Naive thymus-derived CD8-positive, alpha-beta T cell (primary cell): ENCODE results near the gene VAMP8. TPM values are rescaled to one million over a fixed set of nuclear protein-coding genes. Genes with fewer than 3 reads are reported as not detected.

ENCODE experiments used
- ATAC-seq, 2 donors: fragments of 150-1000 bp; cut with Tn5 transposase in 1 of 2; sonication (Bioruptor Pico), chemical (Tn5 transposase) in 1 of 2; 1 replicate in 1 of 2; 2 replicates in 1 of 2; pipeline ENCODE4 v1.10.0; 2021; ENCODE audit warnings: mild to moderate bottlenecking in 2 of 2, moderate library complexity in 2 of 2
- POLR2A ChIA-PET: fragments of 350-600 bp; sonication (Branson Sonifier 250); formaldehyde crosslinking; loops from one replicate; lab custom pipeline; 2021; ENCODE audit warnings: antibody characterized with exemption; lab: Charles Lee
- DNase-seq, 10 donors: peaks; one replicate each; pipeline versions ENCODE4 v3.0.0 to v3.0.0-alpha.2; 2020 to 2022
- H3K27ac Mint-ChIP-seq, 10 donors: one replicate each; pipeline ENCODE4 v1.8.0; 2020 to 2022; ENCODE audit warnings: mild to moderate bottlenecking in 10 of 10, mixed read lengths in 10 of 10, moderate library complexity in 4 of 10, inconsistent platforms in 1 of 10
- H3K27me3 Mint-ChIP-seq, 5 donors: one replicate each; pipeline ENCODE4 v1.8.0; 2021 to 2022; ENCODE audit warnings: mixed read lengths in 5 of 5
- H3K36me3 Mint-ChIP-seq, 3 donors: one replicate each; pipeline ENCODE4 v1.8.0; 2020 to 2022; ENCODE audit warnings: mixed read lengths in 3 of 3, mild to moderate bottlenecking in 2 of 3, inconsistent platforms in 1 of 3
- H3K4me1 Mint-ChIP-seq, 4 donors: one replicate each; pipeline ENCODE4 v1.8.0; 2021 to 2022; ENCODE audit warnings: mixed read lengths in 4 of 4
- H3K4me3 Mint-ChIP-seq, 10 donors: one replicate each; pipeline ENCODE4 v1.8.0; 2020 to 2022; ENCODE audit warnings: mild to moderate bottlenecking in 10 of 10, mixed read lengths in 10 of 10, moderate library complexity in 6 of 10, inconsistent platforms in 1 of 10
- H3K9me3 Mint-ChIP-seq, 9 donors: one replicate each; pipeline ENCODE4 v1.8.0; 2020 to 2022; ENCODE audit warnings: mixed read lengths in 9 of 9, mild to moderate bottlenecking in 3 of 9, inconsistent platforms in 1 of 9, moderate library complexity in 1 of 9
- polyA plus RNA-seq, 3 donors: library from polyadenylated mRNA; unstranded; fragments of 300-500 nt; fragmentation: Illumina TruSeq; gene quantifications; one replicate each; pipeline ENCODE4 v1.2.3, GENCODE V29; 2021
- total RNA-seq, 8 experiments: library from RNA in 2 of 8; stranded (reverse) in 2 of 8; gene quantifications; one replicate each; pipeline ENCODE4 v1.2.3 and lab custom pipeline; 2021 to 2026

VAMP8 gene
- total and polyA plus RNA-seq, 5 experiments from 2014 or later = 71.4 to 405 (median 321) TPM

GRCh38 chr2:85594715-85595300 lies 17.4 kb downstream of the VAMP8 start:
- no peaks in the 10 kb centered on the region for H3K27me3 Mint-ChIP-seq
- ATAC-seq (peak in 1 of 2 donors; percentile 4), DNase-seq (no peak)
- POLR2A ChIA-PET = interaction anchor here (0.8 to 5.7 kb wide), 26 partner anchors 10 to 288 kb away, joined by 3 to 88 read pairs (median 5); partner anchors contain the start of genes C2orf68, GGCX, MAT2A and SH2D6
- H3K27ac Mint-ChIP-seq = peak overlapping the region; percentile 96 to 100 (median 98)
- H3K9me3 Mint-ChIP-seq = no peaks in the 10 kb centered on the region
- H3K4me1 Mint-ChIP-seq = peaks cover 22 to 55% (median 43%) of the 10 kb centered on the region in 4 donors
- H3K4me3 Mint-ChIP-seq = peak overlapping the region; percentile 96 to 100 (median 98)
- peaks cover 0 to 20% (median 0%) of the 10 kb centered on the region in 3 donors for H3K36me3 Mint-ChIP-seq

- Mint-ChIP-seq H3K4me3 (peak within 1 kb of the TSS; percentile 96 to 100 (median 98)), H3K27ac (peak within 1 kb of the TSS; percentile 96 to 100 (median 98)), H3K27me3 (no peaks in the 10 kb centered on the region), H3K4me1 (peaks cover 19 to 51% (median 36%) of the 10 kb centered on the region in 4 donors), H3K36me3 (peaks cover 0 to 20% (median 0%) of the 10 kb centered on the region in 3 donors), H3K9me3 (no peaks in the 10 kb centered on the region)
- DNase-seq (peak; percentile 73 to 96 (median 90)), ATAC-seq (peak; percentile 98 to 99)
- POLR2A ChIA-PET = interaction anchor here (0.8 to 5.7 kb wide), 24 partner anchors 9 to 288 kb away, joined by 3 to 88 read pairs (median 6); partner anchors contain the start of genes C2orf68, GGCX, MAT2A and SH2D6
Measured at GRCh38 chr2:85595301-85596025, 18.1 kb downstream of the VAMP8 start, which contains the start of gene RNF181. Gene RNF181, plus strand, starts transcription at chr2:85595745. Its CDS starts 19 bp downstream, at chr2:85595764.

GRCh38 chr2:85596026-85596333 lies 18.6 kb downstream of the VAMP8 start:
- H3K9me3 Mint-ChIP-seq = no peaks in the 10 kb centered on the region
- H3K27me3 Mint-ChIP-seq = no peaks in the 10 kb centered on the region
- peak; percentile 5 to 16 for ATAC-seq
- POLR2A ChIA-PET = interaction anchor here (0.7 to 5.7 kb wide), 23 partner anchors 9 to 289 kb away, joined by 3 to 88 read pairs (median 6); partner anchors contain the start of genes C2orf68, GGCX, MAT2A and SH2D6
- H3K4me3 Mint-ChIP-seq = peak overlapping the region; percentile 96 to 100 (median 98)
- no peak for DNase-seq
- H3K36me3 Mint-ChIP-seq = peaks cover 0 to 20% (median 0%) of the 10 kb centered on the region in 3 donors
- peaks cover 19 to 51% (median 35%) of the 10 kb centered on the region in 4 donors for H3K4me1 Mint-ChIP-seq
- H3K27ac Mint-ChIP-seq = peak overlapping the region; percentile 96 to 100 (median 98)

DNA sequence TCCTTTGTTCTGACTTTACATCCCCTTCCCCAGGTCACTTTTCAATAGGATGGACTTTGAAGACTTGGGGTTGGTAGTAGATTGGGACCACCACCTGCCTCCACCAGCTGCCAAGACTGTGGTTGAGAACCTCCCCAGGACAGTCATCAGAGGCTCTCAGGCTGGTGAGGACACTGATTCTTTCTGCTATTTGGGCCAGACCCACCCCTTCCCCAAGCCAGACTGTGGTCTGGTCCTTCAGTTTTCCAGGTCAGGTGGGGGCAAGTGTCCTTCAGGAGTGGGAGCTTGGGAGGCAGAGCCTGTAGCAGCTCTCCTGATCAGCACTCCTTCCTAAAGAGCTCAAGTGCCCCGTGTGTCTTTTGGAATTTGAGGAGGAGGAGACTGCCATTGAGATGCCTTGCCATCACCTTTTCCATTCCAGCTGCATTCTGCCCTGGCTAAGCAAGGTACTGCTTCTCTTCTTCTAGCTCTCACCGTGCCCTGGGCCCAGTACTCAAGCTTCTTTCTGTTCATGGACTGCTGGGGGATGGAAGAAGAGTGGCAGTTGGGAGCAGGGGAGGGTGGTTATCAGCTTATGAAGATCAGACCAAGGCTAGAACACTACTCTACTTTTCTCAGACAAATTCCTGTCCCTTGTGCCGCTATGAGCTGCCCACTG lies 19.2 kb downstream of the VAMP8 start:
- DNase-seq = no peak
- H3K4me1 Mint-ChIP-seq = peaks cover 21 to 55% (median 38%) of the 10 kb centered on the region in 4 donors

GRCh38 chr2:85597241-85597640 lies 19.9 kb downstream of the VAMP8 start:
- Mint-ChIP-seq H3K4me1 (peaks cover 23 to 57% (median 43%) of the 10 kb centered on the region in 4 donors), H3K36me3 (peaks cover 0 to 20% (median 0%) of the 10 kb centered on the region in 3 donors), H3K4me3 (peak overlapping the region; percentile 96 to 100 (median 98)), H3K9me3 (no peaks in the 10 kb centered on the region), H3K27me3 (no peaks in the 10 kb centered on the region), H3K27ac (peak overlapping the region in 6 of 10 donors; percentile 22 to 100 (median 84))
- POLR2A ChIA-PET = interaction anchor here (0.7 to 5.7 kb wide), 8 partner anchors 9 to 270 kb away, joined by 3 to 88 read pairs (median 8); partner anchors contain the start of genes GGCX, MAT2A, USP39 and VAMP5
- ATAC-seq = no peak
- no peak for DNase-seq

More for the DNA sequence above, 19.2 kb downstream of the VAMP8 start:
- peaks cover 0 to 20% (median 0%) of the 10 kb centered on the region in 3 donors for H3K36me3 Mint-ChIP-seq
- H3K27ac Mint-ChIP-seq = peak overlapping the region; percentile 52 to 100 (median 89)
- H3K4me3 Mint-ChIP-seq = peak overlapping the region; percentile 96 to 100 (median 98)
- POLR2A ChIA-PET = interaction anchor here (0.6 to 5.7 kb wide), 15 partner anchors 8 to 269 kb away, joined by 3 to 88 read pairs (median 5); partner anchors contain the start of genes C2orf68, GGCX, MAT2A and USP39
- no peak for ATAC-seq
- no peaks in the 10 kb centered on the region for H3K27me3 Mint-ChIP-seq
- H3K9me3 Mint-ChIP-seq = no peaks in the 10 kb centered on the region

DNA sequence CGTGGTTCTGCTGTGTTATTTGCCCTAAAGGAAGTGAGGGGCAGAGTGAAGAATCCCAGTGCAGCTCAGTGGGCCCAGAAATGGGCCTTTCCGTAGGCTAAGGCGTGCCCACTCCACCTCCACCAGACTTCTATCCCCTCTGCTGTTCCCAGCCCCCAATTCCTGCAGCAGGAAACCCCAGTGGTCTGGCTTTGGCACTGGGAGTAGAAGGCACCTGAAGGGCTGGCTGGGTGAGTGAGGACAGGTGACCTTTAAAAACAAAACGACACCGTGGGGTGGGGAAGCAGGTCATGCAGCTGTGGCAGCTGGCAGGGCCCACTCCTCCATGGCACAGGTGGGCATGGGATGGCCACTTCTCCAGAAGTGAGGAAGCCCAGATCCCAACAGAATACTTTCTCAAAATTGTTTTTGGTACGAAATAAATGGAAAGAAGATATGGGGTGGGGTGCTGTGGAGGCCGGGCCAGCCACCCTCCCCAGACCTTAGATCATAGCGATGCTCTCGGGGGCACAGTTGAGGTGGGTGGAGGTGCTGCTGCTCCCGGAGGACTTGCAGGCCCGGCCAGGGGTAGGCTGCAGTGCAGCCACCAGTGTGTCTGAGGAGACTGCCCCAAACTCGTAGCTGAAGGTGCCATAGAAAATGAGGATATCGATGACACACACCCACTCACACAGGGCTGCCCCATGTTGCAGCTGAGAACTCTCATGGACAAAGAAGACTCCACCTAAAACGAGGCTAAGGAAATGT lies 21.4 kb downstream of the VAMP8 start:
- POLR2A ChIA-PET = interaction anchor here (1.4 to 8.1 kb wide), 3 partner anchors 13 to 17 kb away, joined by 3 to 67 read pairs (median 31); partner anchors contain the start of genes C2orf68, USP39 and VAMP5
- Mint-ChIP-seq H3K27ac (peak overlapping the region in 7 of 10 donors; percentile 25 to 72 (median 40)), H3K36me3 (peaks cover 0 to 20% (median 0%) of the 10 kb centered on the region in 3 donors), H3K4me1 (peaks cover 27 to 55% (median 49%) of the 10 kb centered on the region in 4 donors), H3K4me3 (peak overlapping the region in 3 of 10 donors; percentile 19 to 40 (median 24)), H3K27me3 (no peaks in the 10 kb centered on the region), H3K9me3 (no peaks in the 10 kb centered on the region)
- DNase-seq (no peak), ATAC-seq (no peak)

DNA sequence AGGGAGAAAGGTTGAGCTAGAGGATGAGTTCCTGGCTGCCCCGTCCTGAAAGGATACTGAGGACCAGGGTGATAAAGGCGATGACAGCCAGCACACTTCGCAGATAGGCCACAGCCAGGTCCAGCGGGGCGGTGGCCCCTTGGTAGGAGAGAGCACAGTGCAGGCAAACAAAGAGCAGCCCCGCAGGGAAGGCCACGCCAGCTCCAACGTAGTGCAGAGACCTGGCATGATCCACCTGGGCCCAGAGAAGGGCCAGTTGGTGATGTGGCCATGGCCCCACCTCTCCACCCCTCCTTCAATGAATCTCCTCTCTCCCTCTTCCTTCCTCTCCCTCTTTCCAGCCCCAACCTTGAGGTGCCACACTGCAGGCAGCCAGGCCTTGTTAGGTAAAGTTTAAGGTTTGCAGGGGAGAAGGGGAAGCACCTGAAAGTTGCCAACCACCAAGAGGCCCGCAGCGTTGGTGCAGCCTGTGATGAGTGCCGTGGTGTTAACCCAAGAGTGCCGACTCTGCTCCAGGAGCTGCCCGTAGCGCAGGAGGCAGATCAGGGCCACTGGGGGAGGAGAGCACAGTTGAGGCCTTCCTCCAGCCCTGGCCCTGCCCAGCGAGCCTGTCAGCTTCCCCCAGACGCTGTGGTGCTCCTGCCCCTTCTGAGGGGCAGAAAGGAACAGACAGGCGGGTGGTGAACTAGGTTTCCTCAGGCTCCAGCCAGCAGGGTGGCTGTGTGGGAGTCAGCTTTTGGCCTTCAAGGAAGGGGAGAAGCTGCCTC lies 22.3 kb downstream of the VAMP8 start:
- POLR2A ChIA-PET = interaction anchor here (0.6 to 8.1 kb wide), 5 partner anchors 12 to 61 kb away, joined by 3 to 67 read pairs (median 9); partner anchors contain the start of genes C2orf68, MAT2A, USP39 and VAMP5
- ATAC-seq = no peak
- no peaks in the 10 kb centered on the region for H3K9me3 Mint-ChIP-seq
- H3K4me3 Mint-ChIP-seq = peak overlapping the region in 2 of 10 donors; percentile 7 to 48
- peaks cover 23 to 54% (median 46%) of the 10 kb centered on the region in 4 donors for H3K4me1 Mint-ChIP-seq
- peaks cover 0 to 20% (median 0%) of the 10 kb centered on the region in 3 donors for H3K36me3 Mint-ChIP-seq
- H3K27ac Mint-ChIP-seq = peak overlapping the region in 7 of 10 donors; percentile 40 to 72 (median 61)
- H3K27me3 Mint-ChIP-seq = no peaks in the 10 kb centered on the region
- DNase-seq = no peak

DNA sequence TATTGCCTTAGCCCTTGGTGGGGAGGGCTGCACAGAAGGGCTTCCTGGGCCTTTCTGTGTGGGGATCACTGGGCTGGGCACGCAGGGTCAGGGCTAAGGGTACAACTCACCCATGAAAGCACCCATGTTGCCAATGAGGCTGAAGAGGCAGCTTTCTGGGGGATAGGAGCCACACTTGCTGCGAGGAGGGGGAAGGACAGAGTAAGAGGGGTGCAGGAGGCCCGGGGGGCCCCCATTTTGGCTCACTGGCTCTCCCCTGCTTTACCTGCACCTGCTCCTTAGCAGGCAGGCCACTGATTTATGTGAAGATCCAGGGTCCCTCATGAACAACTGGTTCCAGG lies 22.8 kb downstream of the VAMP8 start:
- Mint-ChIP-seq H3K4me3 (peak overlapping the region in 5 of 10 donors; percentile 7 to 85 (median 57)), H3K27ac (peak overlapping the region in 6 of 10 donors; percentile 29 to 77 (median 47)), H3K27me3 (no peaks in the 10 kb centered on the region), H3K4me1 (peaks cover 24 to 56% (median 45%) of the 10 kb centered on the region in 4 donors), H3K9me3 (no peaks in the 10 kb centered on the region), H3K36me3 (peaks cover 0 to 20% (median 0%) of the 10 kb centered on the region in 3 donors)
- POLR2A ChIA-PET = interaction anchor here (0.6 to 8.1 kb wide), 7 partner anchors 9 to 62 kb away, joined by 3 to 67 read pairs (median 5); partner anchors contain the start of genes C2orf68, MAT2A, USP39 and VAMP5
- DNase-seq (no peak), ATAC-seq (no peak)

DNA sequence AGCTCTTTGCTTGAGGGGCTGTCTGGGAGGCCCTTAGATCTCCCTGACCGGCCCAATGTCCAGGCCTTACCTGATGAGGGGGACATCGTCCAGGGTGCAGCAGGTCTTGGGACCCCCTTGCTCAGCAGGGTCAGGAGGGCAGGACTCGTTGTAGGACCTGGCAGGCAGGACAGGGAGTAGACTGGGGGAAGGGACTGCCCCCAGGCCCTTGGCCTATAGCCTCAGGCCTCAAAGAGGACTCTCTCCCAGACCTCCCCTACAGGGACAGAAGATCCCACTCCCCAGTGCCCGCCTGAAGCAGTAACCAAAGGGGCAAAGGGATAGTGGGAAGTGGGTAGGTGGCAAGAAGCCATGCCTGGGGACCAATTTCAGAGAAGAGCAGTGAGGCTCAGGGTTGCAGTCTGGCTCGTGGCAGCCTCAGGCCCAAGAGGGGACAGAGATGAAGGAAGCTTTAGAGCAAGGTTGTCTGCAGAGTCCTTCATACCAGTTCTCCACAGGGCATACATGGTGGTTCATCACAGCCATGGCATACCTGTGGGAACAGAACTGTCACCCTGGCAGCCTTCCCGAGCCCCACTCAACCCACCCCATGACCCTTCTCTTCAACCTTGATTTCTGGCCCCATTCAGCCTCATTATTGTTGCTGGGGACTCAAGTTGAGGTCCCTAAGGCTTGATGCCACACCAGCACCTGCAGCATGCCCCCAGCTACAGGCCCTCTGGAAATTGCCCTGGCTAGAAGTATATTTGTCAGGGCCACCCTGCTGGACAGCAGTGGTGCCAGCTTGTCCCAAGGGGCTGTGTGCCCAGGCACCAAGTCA lies 23.8 kb downstream of the VAMP8 start:
- Mint-ChIP-seq H3K27ac (peak overlapping the region; percentile 60 to 94 (median 88)), H3K9me3 (no peaks in the 10 kb centered on the region), H3K4me3 (peak overlapping the region; percentile 80 to 95 (median 87)), H3K36me3 (peaks cover 0 to 17% (median 0%) of the 10 kb centered on the region in 3 donors), H3K27me3 (no peaks in the 10 kb centered on the region), H3K4me1 (peaks cover 20 to 53% (median 41%) of the 10 kb centered on the region in 4 donors)
- POLR2A ChIA-PET = interaction anchor here (0.8 to 8.1 kb wide), 9 partner anchors 9 to 274 kb away, joined by 3 to 67 read pairs (median 8); partner anchors contain the start of genes C2orf68, GGCX, MAT2A and TGOLN2
- ATAC-seq (no peak), DNase-seq (no peak)
